Neuronal stem cell (in vitro differentiated cells): ENCODE data around the gene PSORS1C1.
A peak's percentile ranks its signal among the peaks of the same experiment; 100 is the strongest.

Experiments
- DNase-seq: peaks from one replicate; pipeline ENCODE4 v3.0.0-alpha.2; 2013; ENCODE audit warnings: low spot score
- H2AFZ ChIP-seq: one replicate; pipeline ENCODE4 v1.6.1; 2013; ENCODE audit warnings: mild to moderate bottlenecking, low read length, inconsistent platforms
- H2AK5ac ChIP-seq: 2 replicates; pipeline ENCODE4 v1.6.1; 2013; ENCODE audit warnings: low read depth, mild to moderate bottlenecking, inconsistent platforms, low read length, moderate library complexity, mixed read lengths
- H2BK120ac ChIP-seq: 2 replicates; pipeline ENCODE4 v1.6.1; 2013; ENCODE audit warnings: low read depth, mild to moderate bottlenecking, inconsistent platforms, low read length, moderate library complexity, mixed read lengths
- H2BK12ac ChIP-seq: one replicate; pipeline ENCODE4 v1.6.1; 2013; ENCODE audit warnings: low read length, inconsistent platforms
- H2BK15ac ChIP-seq: 2 replicates; pipeline ENCODE4 v1.6.1; 2013; ENCODE audit warnings: mild to moderate bottlenecking, low read length, inconsistent platforms, mixed read lengths
- H2BK5ac ChIP-seq: one replicate; pipeline ENCODE4 v1.6.1; 2013; ENCODE audit warnings: inconsistent platforms, mild to moderate bottlenecking, low read length, moderate library complexity
- H3K14ac ChIP-seq: one replicate; pipeline ENCODE4 v1.6.1; 2013; ENCODE audit warnings: low read length, inconsistent platforms
- H3K18ac ChIP-seq: 2 replicates; pipeline ENCODE4 v1.6.1; 2013; ENCODE audit warnings: low read length, inconsistent platforms
- H3K23ac ChIP-seq: 2 replicates; pipeline ENCODE4 v1.6.1; 2013; ENCODE audit warnings: low read depth, mild to moderate bottlenecking, mixed read lengths, low read length, inconsistent platforms; ENCODE audit not compliant: poor library complexity
- H3K27ac ChIP-seq: replicated peaks from 3 replicates; pipeline ENCODE4 v1.5.1; 2013; ENCODE audit warnings: low read length, inconsistent platforms
- H3K27me3 ChIP-seq, 3 experiments: 2 replicates each; pipeline ENCODE4 v1.6.1; 2013; ENCODE audit warnings: low read length in 3 of 3, mild to moderate bottlenecking in 2 of 3, inconsistent platforms in 1 of 3, low read depth in 1 of 3, mixed read lengths in 1 of 3, moderate library complexity in 1 of 3; ENCODE audit not compliant: control insufficient read depth in 3 of 3, insufficient read depth in 3 of 3
- H3K36me3 ChIP-seq, 2 donors: replicated peaks in 1 of 2; 2 replicates each; pipeline ENCODE4 v1.6.1; 2013; ENCODE audit warnings: low read length in 2 of 2; ENCODE audit not compliant: control insufficient read depth in 2 of 2, insufficient read depth in 2 of 2
- H3K4ac ChIP-seq: 2 replicates; pipeline ENCODE4 v1.6.1; 2013; ENCODE audit warnings: inconsistent platforms, mild to moderate bottlenecking, low read length, moderate library complexity
- H3K4me1 ChIP-seq, 2 donors: 1 replicate in 1 of 2; 2 replicates in 1 of 2; pipeline ENCODE4 v1.6.1; 2013; ENCODE audit warnings: low read length in 2 of 2, low read depth in 1 of 2; ENCODE audit not compliant: control insufficient read depth in 2 of 2, insufficient read depth in 1 of 2
- H3K4me2 ChIP-seq: one replicate; pipeline ENCODE4 v1.6.1; 2013; ENCODE audit warnings: mild to moderate bottlenecking, low read length, inconsistent platforms; ENCODE audit not compliant: insufficient read depth, poor library complexity, severe bottlenecking
- H3K4me3 ChIP-seq, 2 donors: 2 replicates each; pipeline ENCODE4 v1.5.1; 2013; ENCODE audit warnings: low read length in 2 of 2, mild to moderate bottlenecking in 2 of 2, inconsistent platforms in 1 of 2, moderate library complexity in 1 of 2
- H3K79me1 ChIP-seq: one replicate; pipeline ENCODE4 v1.6.1; 2013; ENCODE audit warnings: low read depth, mild to moderate bottlenecking, inconsistent platforms, low read length, moderate library complexity
- H3K9ac ChIP-seq: one replicate; pipeline ENCODE4 v1.6.1; 2013; ENCODE audit warnings: mild to moderate bottlenecking, low read depth, low read length, inconsistent platforms; ENCODE audit not compliant: poor library complexity
- H3K9me3 ChIP-seq, 2 donors: replicated peaks in 1 of 2; 2 replicates each; pipeline versions ENCODE3 to v1.6.1; 2013; ENCODE audit warnings: low read length in 2 of 2, mild to moderate bottlenecking in 2 of 2, inconsistent platforms in 1 of 2, low read depth in 1 of 2, mixed read lengths in 1 of 2, moderate library complexity in 1 of 2; ENCODE audit not compliant: control insufficient read depth in 2 of 2, insufficient read depth in 1 of 2
- H4K8ac ChIP-seq: one replicate; pipeline ENCODE4 v1.6.1; 2013; ENCODE audit warnings: low read depth, mild to moderate bottlenecking, inconsistent platforms, low read length, moderate library complexity
- H4K91ac ChIP-seq: one replicate; pipeline ENCODE4 v1.6.1; 2013; ENCODE audit warnings: low read length, low read depth, mild to moderate bottlenecking, inconsistent platforms; ENCODE audit not compliant: poor library complexity
- WGBS, 2 donors: extraction: QIAGEN DNeasy Blood & Tissue Kit; methylation state at CpG; one replicate each; pipeline ENCODE4 v1.1.7; 2013; ENCODE audit warnings: missing lambda C conversion rate in 2 of 2, mixed read lengths in 1 of 2; ENCODE audit not compliant: insufficient read length in 2 of 2, insufficient replicate concordance in 1 of 2; ENCODE audit errors: extremely low coverage in 2 of 2; 5-methylcytosine and 5-hydroxymethylcytosine counted together

PSORS1C1 gene

GRCh38 chr6:31130751-31131150 is 16.2 kb downstream of the PSORS1C1 start:
- Histone ChIP-seq H3K9ac (no peak overlapping the region), H2BK120ac (no peak overlapping the region), H3K79me1 (no peaks in the 10 kb centered on the region), H4K8ac (no peak overlapping the region), H3K27ac (no peak overlapping the region), H2BK5ac (no peak overlapping the region), H3K18ac (no peak overlapping the region), H2AK5ac (no peak overlapping the region), H2BK15ac (no peak overlapping the region), H2AFZ (no peak overlapping the region), H3K14ac (no peak overlapping the region), H3K36me3 (no peaks in the 10 kb centered on the region), H3K27me3 (peaks cover 0 to 9% (median 0%) of the 10 kb centered on the region in 3 experiments), H3K4me3 (no peak overlapping the region), H3K4me1 (peaks cover 0 to 4% of the 10 kb centered on the region in 2 donors), H3K4ac (no peak overlapping the region), H3K23ac (no peak overlapping the region), H2BK12ac (no peak overlapping the region), H4K91ac (no peak overlapping the region), H3K4me2 (no peak overlapping the region), H3K9me3 (no peaks in the 10 kb centered on the region)
- no CpG with 5 or more reads among the region's 3 CpGs for WGBS, 2 donors
- no peak for DNase-seq

GRCh38 chr6:31131595-31131994 is 17.0 kb downstream of the PSORS1C1 start:
- no peak overlapping the region for H2AFZ ChIP-seq
- no peak overlapping the region for H3K18ac ChIP-seq
- WGBS, 2 donors: no CpG with 5 or more reads among the region's 3 CpGs
- no peak overlapping the region for H3K4ac ChIP-seq
- no peak overlapping the region for H3K14ac ChIP-seq
- no peak overlapping the region for H2BK5ac ChIP-seq
- no peak overlapping the region for H4K91ac ChIP-seq
- H3K27me3 ChIP-seq: peaks cover 0 to 8% (median 0%) of the 10 kb centered on the region in 3 experiments
- H4K8ac ChIP-seq: no peak overlapping the region
- H3K79me1 ChIP-seq: no peaks in the 10 kb centered on the region
- H2BK15ac ChIP-seq: no peak overlapping the region
- no peaks in the 10 kb centered on the region for H3K9me3 ChIP-seq
- H3K4me2 ChIP-seq: no peak overlapping the region
- no peaks in the 10 kb centered on the region for H3K36me3 ChIP-seq
- H2BK120ac ChIP-seq: no peak overlapping the region
- no peak overlapping the region for H3K23ac ChIP-seq
- no peak overlapping the region for H3K9ac ChIP-seq
- no peak overlapping the region for H3K4me3 ChIP-seq
- no peak overlapping the region for H2BK12ac ChIP-seq
- no peak overlapping the region for H3K27ac ChIP-seq
- H2AK5ac ChIP-seq: no peak overlapping the region
- DNase-seq: no peak
- H3K4me1 ChIP-seq: peaks cover 0 to 2% of the 10 kb centered on the region in 2 donors

- Histone ChIP-seq H3K4me2 (no peak overlapping the region), H3K27me3 (peaks cover 0 to 8% (median 0%) of the 10 kb centered on the region in 3 experiments), H3K27ac (no peak overlapping the region), H2AK5ac (peak overlapping the region; percentile 75), H3K4me1 (peaks cover 0 to 2% of the 10 kb centered on the region in 2 donors), H2BK120ac (no peak overlapping the region), H4K8ac (no peak overlapping the region), H3K9me3 (no peaks in the 10 kb centered on the region), H3K9ac (no peak overlapping the region), H4K91ac (no peak overlapping the region), H2AFZ (no peak overlapping the region), H2BK5ac (no peak overlapping the region), H3K79me1 (no peaks in the 10 kb centered on the region), H3K36me3 (no peaks in the 10 kb centered on the region), H3K18ac (peak overlapping the region; percentile 57), H3K23ac (no peak overlapping the region), H3K4me3 (no peak overlapping the region), H3K14ac (no peak overlapping the region), H2BK12ac (no peak overlapping the region), H2BK15ac (no peak overlapping the region), H3K4ac (no peak overlapping the region)
- DNase-seq: no peak
- no CpG with 5 or more reads among the region's 6 CpGs for WGBS, 2 donors
Measured at GRCh38 chr6:31132806-31133205, 18.2 kb downstream of the PSORS1C1 start.

GRCh38 chr6:31135710-31136109 is 21.1 kb downstream of the PSORS1C1 start:
- no CpG with 5 or more reads among the region's 10 CpGs for WGBS, 2 donors

More at GRCh38 chr6:31135710-31136109, 21.1 kb downstream of the PSORS1C1 start:
- no peaks in the 10 kb centered on the region for H3K36me3 ChIP-seq
- H2BK15ac ChIP-seq: no peak overlapping the region
- no peak overlapping the region for H3K4me3 ChIP-seq
- no peaks in the 10 kb centered on the region for H3K79me1 ChIP-seq
- no peak overlapping the region for H4K8ac ChIP-seq
- H3K23ac ChIP-seq: no peak overlapping the region
- no peak overlapping the region for H2BK120ac ChIP-seq
- no peak overlapping the region for H2BK5ac ChIP-seq
- no peak overlapping the region for H3K27ac ChIP-seq
- H2BK12ac ChIP-seq: no peak overlapping the region
- no peak overlapping the region for H3K9ac ChIP-seq
- H3K27me3 ChIP-seq: no peaks in the 10 kb centered on the region
- H3K9me3 ChIP-seq: peaks cover 0 to 3% of the 10 kb centered on the region in 2 donors
- H2AFZ ChIP-seq: no peak overlapping the region
- no peak overlapping the region for H2AK5ac ChIP-seq
- no peak overlapping the region for H3K4me2 ChIP-seq
- H3K18ac ChIP-seq: no peak overlapping the region
- peaks cover 2 to 7% of the 10 kb centered on the region in 2 donors for H3K4me1 ChIP-seq
- DNase-seq: no peak
- no peak overlapping the region for H3K14ac ChIP-seq
- no peak overlapping the region for H3K4ac ChIP-seq
- no peak overlapping the region for H4K91ac ChIP-seq
